Anterior cingulate cortex (tissue), 58 donors: ENCODE data around the gene SNUPN.

Source experiments
- DNase-seq, 58 donors: peaks; one replicate each; lab custom pipeline; 2025; lab: John Stamatoyannopoulos, UW

The SNUPN gene

DNA sequence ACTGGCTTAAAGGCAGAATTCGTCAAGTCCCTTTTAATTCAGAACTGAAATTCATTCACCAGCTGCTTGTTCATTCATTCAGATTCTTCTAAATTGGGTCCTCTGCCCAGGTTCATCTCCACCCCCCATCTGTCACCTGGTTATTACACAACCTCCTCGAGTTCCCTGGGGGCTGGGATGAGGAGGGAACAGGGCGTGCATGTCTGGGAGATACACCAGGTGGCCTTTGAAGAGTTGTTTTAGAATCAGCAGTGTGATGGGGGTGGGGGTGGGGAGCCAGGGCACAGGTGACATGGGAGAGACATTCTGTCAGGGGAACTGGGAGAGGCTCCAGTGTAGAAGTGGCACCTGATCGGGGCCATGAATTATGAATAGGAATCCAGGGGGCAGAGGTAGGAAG lies 30.4 kb upstream of the SNUPN start:
- DNase-seq = no peak

- no peak for DNase-seq
Measured at GRCh38 chr15:75654201-75654907, 28.8 kb upstream of the SNUPN start.

DNA sequence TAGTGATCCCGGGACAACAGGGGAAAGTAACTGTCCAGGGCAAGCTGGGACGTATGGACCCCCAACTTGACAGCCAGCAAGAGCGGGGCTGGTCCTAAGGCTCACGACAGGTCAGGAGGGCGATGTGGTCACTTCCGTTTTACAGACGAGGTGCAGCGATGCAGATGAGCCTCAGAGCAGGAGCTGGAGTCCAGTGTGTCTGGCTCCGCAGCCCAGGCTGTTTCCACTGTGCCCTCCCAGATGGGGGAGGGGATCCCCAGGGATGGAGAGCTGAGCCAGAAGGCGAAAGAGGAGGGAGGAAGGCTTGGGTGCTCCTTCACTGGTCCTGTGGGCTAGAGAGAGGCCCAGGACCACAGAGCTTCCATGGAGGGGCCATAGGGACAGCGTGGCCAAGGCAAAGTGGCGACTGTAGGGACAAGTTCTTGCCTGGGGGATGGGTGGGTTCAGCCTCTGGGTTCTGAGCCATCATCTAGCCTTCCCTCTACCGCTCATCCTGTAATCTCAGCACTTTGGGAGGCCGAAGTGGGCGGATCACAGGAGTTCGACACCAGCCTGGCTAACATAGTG lies 27.9 kb upstream of the SNUPN start:
- no peak for DNase-seq

- DNase-seq = no peak
Measured at GRCh38 chr15:75651810-75652543, 26.5 kb upstream of the SNUPN start.

- no peak for DNase-seq
Measured at GRCh38 chr15:75650908-75651809, 25.6 kb upstream of the SNUPN start.

- DNase-seq = no peak
Measured at GRCh38 chr15:75649848-75650247, 24.3 kb upstream of the SNUPN start.

DNA sequence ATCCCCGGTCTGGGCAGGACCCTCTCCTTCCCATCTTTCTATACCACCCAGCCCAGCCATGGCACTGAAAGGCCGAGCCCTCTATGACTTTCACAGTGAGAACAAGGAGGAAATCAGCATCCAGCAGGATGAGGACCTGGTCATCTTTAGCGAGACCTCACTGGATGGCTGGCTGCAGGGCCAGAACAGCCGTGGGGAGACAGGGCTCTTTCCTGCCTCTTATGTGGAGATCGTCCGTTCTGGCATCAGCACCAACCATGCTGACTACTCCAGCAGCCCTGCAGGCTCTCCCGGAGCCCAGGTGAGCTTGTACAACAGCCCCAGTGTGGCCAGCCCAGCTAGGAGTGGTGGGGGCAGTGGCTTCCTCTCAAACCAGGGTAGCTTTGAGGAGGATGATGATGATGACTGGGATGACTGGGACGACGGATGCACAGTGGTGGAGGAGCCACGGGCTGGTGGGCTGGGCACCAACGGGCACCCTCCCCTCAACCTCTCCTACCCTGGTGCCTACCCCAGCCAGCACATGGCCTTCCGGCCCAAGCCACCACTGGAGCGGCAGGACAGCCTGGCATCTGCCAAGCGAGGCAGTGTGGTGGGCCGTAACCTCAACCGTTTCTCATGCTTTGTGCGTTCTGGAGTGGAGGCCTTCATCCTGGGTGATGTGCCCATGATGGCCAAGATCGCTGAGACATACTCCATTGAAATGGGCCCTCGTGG lies 23.7 kb upstream of the SNUPN start:
- DNase-seq = no peak

GRCh38 chr15:75648156-75649000 lies 22.9 kb upstream of the SNUPN start:
- DNase-seq = peak in 37 of 58 donors; percentile 16 to 68 (median 45)

GRCh38 chr15:75647370-75648155 lies 22.0 kb upstream of the SNUPN start, which contains the start of gene SNX33:
Gene SNX33 (plus strand): TSS chr15:75647912. CDS start chr15:75649103, 1,191 bp downstream.
- peak in 48 of 58 donors; percentile 28 to 83 (median 63) for DNase-seq

GRCh38 chr15:75646944-75647364 lies 21.4 kb upstream of the SNUPN start:
- DNase-seq = peak in 6 of 58 donors; percentile 40 to 68 (median 54)

GRCh38 chr15:75646112-75646943 lies 20.8 kb upstream of the SNUPN start:
- DNase-seq = no peak

DNA sequence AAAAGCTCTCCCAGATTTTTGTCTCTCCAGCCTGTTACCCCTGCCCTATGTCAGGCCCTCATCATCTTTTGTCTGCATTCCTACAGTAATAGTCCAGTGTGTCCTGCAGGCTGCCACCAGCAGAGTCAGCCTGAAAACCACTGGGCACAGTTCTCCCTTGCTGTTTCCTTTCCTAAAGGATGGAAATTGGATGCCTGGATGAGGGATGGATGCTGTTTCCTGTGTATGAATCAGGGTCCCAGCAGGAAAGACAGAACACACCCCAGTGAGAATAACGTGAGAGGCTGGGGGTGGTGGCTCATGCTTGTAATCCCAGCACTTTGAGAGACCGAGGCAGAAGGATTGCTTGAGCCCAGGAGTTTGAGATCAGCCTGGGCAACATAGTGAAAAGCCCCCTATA lies 18.9 kb upstream of the SNUPN start:
- no peak for DNase-seq

DNA sequence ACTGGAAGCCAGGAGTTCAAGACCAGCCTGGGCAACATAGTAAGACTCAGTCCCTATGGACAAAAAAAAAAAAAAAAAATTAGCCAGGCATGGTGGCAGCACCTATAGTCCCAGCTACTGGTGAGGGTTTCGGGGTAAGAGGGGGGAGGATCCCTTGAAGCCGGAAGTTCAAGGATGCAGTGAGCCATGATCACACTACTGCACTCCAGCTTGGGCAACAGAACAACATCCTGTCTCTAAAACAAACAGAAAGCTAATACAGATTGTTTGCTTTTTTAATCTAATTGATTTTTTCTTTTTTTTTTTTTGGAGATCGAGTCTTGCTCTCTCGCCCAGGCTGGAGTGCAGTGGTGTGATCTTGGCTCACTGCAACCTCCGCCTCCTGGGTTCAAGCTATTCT lies 16.1 kb upstream of the SNUPN start:
- DNase-seq = no peak

DNA sequence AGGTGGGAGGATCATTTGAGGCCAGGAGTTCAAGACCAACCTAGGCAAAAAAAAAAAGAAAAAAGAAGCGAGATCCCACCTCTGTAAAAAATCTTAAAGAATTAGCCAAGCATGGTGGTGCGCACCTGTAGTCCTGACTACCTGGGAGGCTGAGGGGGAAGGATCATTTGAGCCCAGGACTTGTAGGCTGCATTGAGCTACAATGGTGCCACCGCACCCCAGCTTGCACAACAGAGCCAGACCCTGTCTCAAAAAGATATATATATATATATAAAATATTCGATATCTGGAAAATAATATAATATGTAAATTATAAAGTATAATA lies 15.6 kb upstream of the SNUPN start:
- no peak for DNase-seq

- peak in 11 of 58 donors; percentile 8 to 70 (median 59) for DNase-seq
Measured at GRCh38 chr15:75640483-75641178, 15.1 kb upstream of the SNUPN start.

DNA sequence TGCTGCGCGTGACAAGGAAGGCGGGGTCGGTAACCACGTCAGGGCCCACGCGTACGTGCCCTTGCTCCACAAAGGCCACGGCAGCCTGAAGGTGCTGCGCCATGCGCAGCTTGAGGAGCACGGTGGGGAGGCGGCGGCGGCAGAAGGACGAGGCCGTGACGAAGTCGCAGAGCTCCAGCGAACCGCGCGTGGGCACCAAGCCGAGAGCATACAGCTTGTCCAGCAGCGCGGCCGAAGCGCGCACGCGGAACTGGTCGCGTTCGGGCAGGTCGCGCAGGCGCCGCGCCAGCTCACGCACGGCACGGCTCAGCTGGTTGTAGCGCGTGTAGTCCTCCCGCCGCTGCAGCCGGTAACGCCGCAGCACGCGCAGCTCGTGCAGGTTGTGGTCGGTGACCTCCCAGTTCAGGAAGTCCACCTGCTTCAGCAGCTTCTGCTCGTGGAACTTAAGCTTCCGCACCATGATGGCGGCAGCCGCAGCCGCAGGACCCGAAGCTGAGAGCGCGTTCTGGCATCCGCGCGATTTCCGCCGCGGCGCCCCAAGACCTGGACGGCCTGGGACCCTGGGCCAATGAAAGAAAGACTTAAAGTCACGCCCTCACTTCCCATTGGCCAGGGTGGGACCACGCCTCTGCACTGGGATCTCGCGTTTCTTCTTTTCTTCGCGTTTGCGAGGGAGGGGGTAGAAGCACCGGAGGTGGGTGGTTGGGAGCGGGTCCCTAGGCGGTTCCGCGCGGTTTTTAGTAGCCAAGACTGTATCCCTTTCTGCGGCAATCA lies 14.4 kb upstream of the SNUPN start, which contains the start of gene IMP3:
Gene IMP3, minus strand, starts transcription at position 516 of the 774 bp plus-strand sequence. Its CDS starts 56 bp downstream, at position 460.
- DNase-seq = peak; percentile 71 to 98 (median 94)
